Muscle layer of colon (tissue), 2 donors: ENCODE measurements around the gene OTOF.

Experiments
- H3K27ac ChIP-seq: one replicate; pipeline ENCODE4 v1.7.0; 2013; ENCODE audit warnings: low read depth, mild to moderate bottlenecking, low read length, moderate library complexity
- H3K27me3 ChIP-seq, 2 donors: one replicate each; pipeline ENCODE4 v1.7.0; 2013; ENCODE audit warnings: low read length in 2 of 2, mild to moderate bottlenecking in 2 of 2; ENCODE audit not compliant: insufficient read depth in 2 of 2, control insufficient read depth in 1 of 2
- H3K36me3 ChIP-seq: one replicate; pipeline ENCODE4 v1.7.0; 2013; ENCODE audit warnings: mild to moderate bottlenecking, low read length; ENCODE audit not compliant: insufficient read depth
- H3K4me1 ChIP-seq: one replicate; pipeline ENCODE4 v1.7.0; 2013; ENCODE audit warnings: mild to moderate bottlenecking, low read length; ENCODE audit not compliant: insufficient read depth
- H3K4me3 ChIP-seq, 2 donors: one replicate each; pipeline ENCODE4 v1.7.0; 2013; ENCODE audit warnings: low read length in 2 of 2, low read depth in 1 of 2, mild to moderate bottlenecking in 1 of 2, moderate library complexity in 1 of 2
- H3K9ac ChIP-seq: one replicate; pipeline ENCODE4 v1.7.0; 2013; ENCODE audit warnings: low read length
- H3K9me3 ChIP-seq: one replicate; pipeline ENCODE4 v1.7.0; 2013; ENCODE audit warnings: mild to moderate bottlenecking, low read length
- donor health status: abdominal sarcoma.
- donor health status: Adenocarcinoma of cecum.

Gene OTOF

GRCh38 chr2:26409785-26410184, 68.1 kb downstream of the OTOF start:
- Histone ChIP-seq H3K36me3 (no peaks in the 10 kb centered on the region), H3K9me3 (no peaks in the 10 kb centered on the region), H3K9ac (no peak overlapping the region), H3K4me3 (no peak overlapping the region), H3K27me3 (no peaks in the 10 kb centered on the region), H3K27ac (no peak overlapping the region), H3K4me1 (no peaks in the 10 kb centered on the region)

- Histone ChIP-seq H3K36me3 (no peaks in the 10 kb centered on the region), H3K27me3 (no peaks in the 10 kb centered on the region), H3K27ac (no peak overlapping the region), H3K4me1 (no peaks in the 10 kb centered on the region), H3K9ac (no peak overlapping the region), H3K4me3 (no peak overlapping the region), H3K9me3 (no peaks in the 10 kb centered on the region)
Measured at GRCh38 chr2:26407526-26407925, 70.4 kb downstream of the OTOF start.
